GM12891 (cell line): ENCODE data around the gene ACYP1.

Source experiments
- POLR2A ChIP-seq: IDR thresholded peaks from 2 replicates; pipeline ENCODE4 v1.6.1; 2011; ENCODE audit warnings: low read depth, low read length, control low read depth
- POLR2AphosphoS5 ChIP-seq: IDR thresholded peaks from 2 replicates; pipeline ENCODE4 v1.6.1; 2011; ENCODE audit warnings: low read depth, low read length, control low read depth
- TAF1 ChIP-seq: IDR thresholded peaks from 2 replicates; pipeline ENCODE4 v1.6.1; 2011; ENCODE audit warnings: low read depth, low read length, control low read depth

- TF ChIP-seq POLR2AphosphoS5 (no peak), POLR2A (no peak), TAF1 (no peak)
Observed at GRCh38 chr14:75109877-75110276, 46.1 kb upstream of the ACYP1 start.
